Tongue (tissue), 2 donors: ENCODE measurements around the gene TLE1. TPM values are rescaled to one million over a fixed set of nuclear protein-coding genes. Genes with fewer than 3 reads are reported as not detected.
"Not testable (repeated sequence)": the region's sequence is repeated elsewhere in the genome, so short reads cannot be mapped to it uniquely, and the experiment has no call there.

Experiments used
- DNase-seq: peaks from one replicate; pipeline ENCODE4 v3.0.0-alpha.2; 2015
- total RNA-seq: library from RNA; depleted of rRNA; stranded (reverse); fragments of >200 nt; gene quantifications from one replicate; pipeline ENCODE4 v1.2.3, GENCODE V29; 2014

Gene TLE1
- total RNA-seq, 1 donor from 2014 or later, result 73.8 TPM

- DNase-seq, result no peak
These were observed 89.5 kb downstream of the TLE1 start for GRCh38 chr9:81599837-81600236.

GRCh38 chr9:81598811-81599210 lies 90.5 kb downstream of the TLE1 start:
- no peak for DNase-seq

GRCh38 chr9:81598123-81598497 lies 91.2 kb downstream of the TLE1 start:
- DNase-seq, result no peak

GRCh38 chr9:81597419-81598122 lies 91.8 kb downstream of the TLE1 start:
- DNase-seq, result no peak

- DNase-seq, result no peak
These were observed 92.5 kb downstream of the TLE1 start for GRCh38 chr9:81596679-81597418.

- DNase-seq, result peak; percentile 22
These were observed 93.3 kb downstream of the TLE1 start for GRCh38 chr9:81595887-81596543.

GRCh38 chr9:81595293-81595692 lies 94.1 kb downstream of the TLE1 start:
- DNase-seq, result not testable (repeated sequence)

- DNase-seq, result no peak
These were observed 94.9 kb downstream of the TLE1 start for GRCh38 chr9:81594415-81594814.

GRCh38 chr9:81592887-81593266 lies 96.5 kb downstream of the TLE1 start:
- peak; percentile 17 for DNase-seq

- no peak for DNase-seq
These were observed 97.6 kb downstream of the TLE1 start for GRCh38 chr9:81591791-81592190.

GRCh38 chr9:81590688-81591087 lies 98.7 kb downstream of the TLE1 start:
- DNase-seq, result no peak

- no peak for DNase-seq
These were observed 99.5 kb downstream of the TLE1 start for GRCh38 chr9:81589819-81590218.

- DNase-seq, result no peak
These were observed 100.0 kb downstream of the TLE1 start for GRCh38 chr9:81589392-81589791.

GRCh38 chr9:81588148-81588871 lies 101.0 kb downstream of the TLE1 start:
- peak; percentile 54 for DNase-seq

- no peak for DNase-seq
These were observed 102.6 kb downstream of the TLE1 start for GRCh38 chr9:81586786-81587185.

- DNase-seq, result peak; percentile 36
These were observed 104.1 kb downstream of the TLE1 start for GRCh38 chr9:81585191-81585763.

GRCh38 chr9:81584099-81584498 lies 105.2 kb downstream of the TLE1 start:
- DNase-seq, result no peak

- no peak for DNase-seq
These were observed 107.4 kb downstream of the TLE1 start for GRCh38 chr9:81581986-81582385.

- no peak for DNase-seq
These were observed 110.0 kb downstream of the TLE1 start for GRCh38 chr9:81579381-81579780.

GRCh38 chr9:81578606-81579005 lies 110.7 kb downstream of the TLE1 start:
- DNase-seq, result no peak

GRCh38 chr9:81575956-81576355 lies 113.4 kb downstream of the TLE1 start:
- no peak for DNase-seq

- DNase-seq, result no peak
These were observed 114.9 kb downstream of the TLE1 start for GRCh38 chr9:81574405-81574804.
